Effector memory CD8-positive, alpha-beta T cell (primary cell): ENCODE data around the gene ANXA5.
A peak's percentile ranks its signal among the peaks of the same experiment; 100 is the strongest.
"Not testable (repeated sequence)": the region's sequence is repeated elsewhere in the genome, so short reads cannot be mapped to it uniquely, and the experiment has no call there.

Experiments used
- ATAC-seq: fragments of 150-1000 bp; cut with Tn5 transposase; replicated peaks from 2 replicates; pipeline ENCODE4 v1.10.0; 2021; ENCODE audit warnings: mild to moderate bottlenecking, moderate library complexity
- DNase-seq, 3 experiments: peaks; one replicate each; pipeline ENCODE4 v3.0.0; 2021
- H3K27ac Mint-ChIP-seq, 2 donors: one replicate each; pipeline ENCODE4 v1.8.0; 2022; ENCODE audit warnings: mild to moderate bottlenecking in 2 of 2, mixed read lengths in 2 of 2, moderate library complexity in 2 of 2
- H3K27me3 Mint-ChIP-seq, 2 donors: one replicate each; pipeline ENCODE4 v1.8.0; 2022; ENCODE audit warnings: mixed read lengths in 2 of 2
- H3K36me3 Mint-ChIP-seq: one replicate; pipeline ENCODE4 v1.8.0; 2022; ENCODE audit warnings: mild to moderate bottlenecking, moderate library complexity, mixed read lengths; ENCODE audit not compliant: insufficient read depth
- H3K4me1 Mint-ChIP-seq, 2 donors: one replicate each; pipeline ENCODE4 v1.8.0; 2022; ENCODE audit warnings: low read depth in 2 of 2, mixed read lengths in 2 of 2
- H3K4me3 Mint-ChIP-seq, 2 donors: one replicate each; pipeline ENCODE4 v1.8.0; 2022; ENCODE audit warnings: mild to moderate bottlenecking in 2 of 2, mixed read lengths in 2 of 2, moderate library complexity in 2 of 2
- H3K9me3 Mint-ChIP-seq, 2 donors: one replicate each; pipeline ENCODE4 v1.8.0; 2022; ENCODE audit warnings: mixed read lengths in 2 of 2
- total RNA-seq, 9 experiments: gene quantifications; one replicate each; lab custom pipeline; 2026; lab: John Stamatoyannopoulos, UW

Gene ANXA5
- 58.4 to 147 (median 106) reads per million in 9 experiments for total RNA-seq

- peak; percentile 84 for ATAC-seq
Observed at GRCh38 chr4:121696581-121697461, at the start of gene ANXA5. TSS of gene ANXA5 (minus strand) at chr4:121696980. CDS start at chr4:121696589, 391 bp downstream.

GRCh38 chr4:121742794-121743193 lies 46.0 kb upstream of the ANXA5 start:
- DNase-seq (no peak), ATAC-seq (no peak)
- Mint-ChIP-seq H3K9me3 (no peaks in the 10 kb centered on the region), H3K4me3 (no peak overlapping the region), H3K4me1 (no peaks in the 10 kb centered on the region), H3K27me3 (peaks cover 5 to 24% of the 10 kb centered on the region in 2 donors), H3K36me3 (no peaks in the 10 kb centered on the region), H3K27ac (no peak overlapping the region)

More at GRCh38 chr4:121696581-121697461, at the start of gene ANXA5:
- Mint-ChIP-seq H3K4me3 (peak within 1 kb of the TSS; percentile 95 to 97), H3K27ac (peak within 1 kb of the TSS; percentile 95 to 96), H3K9me3 (no peaks in the 10 kb centered on the region), H3K36me3 (peaks cover 24% of the 10 kb centered on the region), H3K4me1 (peaks cover 21 to 24% of the 10 kb centered on the region in 2 donors), H3K27me3 (no peaks in the 10 kb centered on the region)
- DNase-seq, result peak; percentile 55 to 69 (median 59)

GRCh38 chr4:121741751-121742150 lies 45.0 kb upstream of the ANXA5 start:
- Mint-ChIP-seq H3K36me3 (no peaks in the 10 kb centered on the region), H3K4me1 (no peaks in the 10 kb centered on the region), H3K9me3 (no peaks in the 10 kb centered on the region), H3K27ac (no peak overlapping the region), H3K4me3 (no peak overlapping the region), H3K27me3 (peaks cover 7 to 20% of the 10 kb centered on the region in 2 donors)
- no peak for ATAC-seq
- no peak for DNase-seq

- Mint-ChIP-seq H3K27ac (no peak overlapping the region), H3K9me3 (no peaks in the 10 kb centered on the region), H3K36me3 (no peaks in the 10 kb centered on the region), H3K4me3 (no peak overlapping the region), H3K4me1 (no peaks in the 10 kb centered on the region), H3K27me3 (peaks cover 7 to 25% of the 10 kb centered on the region in 2 donors)
- ATAC-seq (no peak), DNase-seq (no peak)
Observed at GRCh38 chr4:121740796-121741409, 44.1 kb upstream of the ANXA5 start.

GRCh38 chr4:121739575-121739974 lies 42.8 kb upstream of the ANXA5 start:
- ATAC-seq (no peak), DNase-seq (no peak)
- no peak overlapping the region for H3K4me3 Mint-ChIP-seq
- no peaks in the 10 kb centered on the region for H3K4me1 Mint-ChIP-seq
- H3K9me3 Mint-ChIP-seq, result no peaks in the 10 kb centered on the region
- H3K27ac Mint-ChIP-seq, result no peak overlapping the region
- H3K27me3 Mint-ChIP-seq, result peaks cover 7 to 25% of the 10 kb centered on the region in 2 donors
- no peaks in the 10 kb centered on the region for H3K36me3 Mint-ChIP-seq

- H3K9me3 Mint-ChIP-seq, result no peaks in the 10 kb centered on the region
Observed at GRCh38 chr4:121738780-121739535, 42.2 kb upstream of the ANXA5 start.

GRCh38 chr4:121737846-121738554 lies 41.2 kb upstream of the ANXA5 start:
- Mint-ChIP-seq H3K9me3 (no peaks in the 10 kb centered on the region), H3K4me1 (no peaks in the 10 kb centered on the region), H3K36me3 (no peaks in the 10 kb centered on the region), H3K4me3 (no peak overlapping the region), H3K27me3 (peaks cover 7 to 25% of the 10 kb centered on the region in 2 donors), H3K27ac (no peak overlapping the region)
- ATAC-seq (no peak), DNase-seq (no peak)

More at GRCh38 chr4:121738780-121739535, 42.2 kb upstream of the ANXA5 start:
- Mint-ChIP-seq H3K27ac (no peak overlapping the region), H3K4me3 (no peak overlapping the region), H3K4me1 (no peaks in the 10 kb centered on the region), H3K27me3 (peaks cover 7 to 25% of the 10 kb centered on the region in 2 donors), H3K36me3 (no peaks in the 10 kb centered on the region)
- ATAC-seq (no peak), DNase-seq (no peak)

GRCh38 chr4:121736735-121737351 lies 40.1 kb upstream of the ANXA5 start:
- H3K4me1 Mint-ChIP-seq, result no peaks in the 10 kb centered on the region
- peaks cover 7 to 23% of the 10 kb centered on the region in 2 donors for H3K27me3 Mint-ChIP-seq
- H3K9me3 Mint-ChIP-seq, result no peaks in the 10 kb centered on the region
- DNase-seq (peak; percentile 17 to 32 (median 27)), ATAC-seq (peak; percentile 35)
- no peak overlapping the region for H3K4me3 Mint-ChIP-seq
- H3K36me3 Mint-ChIP-seq, result no peaks in the 10 kb centered on the region
- H3K27ac Mint-ChIP-seq, result no peak overlapping the region

- H3K4me3 Mint-ChIP-seq, result no peak overlapping the region
- H3K36me3 Mint-ChIP-seq, result no peaks in the 10 kb centered on the region
- H3K27ac Mint-ChIP-seq, result peak overlapping the region in 1 of 2 donors; percentile 1
- no peaks in the 10 kb centered on the region for H3K4me1 Mint-ChIP-seq
- no peak for ATAC-seq
- DNase-seq, result no peak
- peaks cover 7 to 24% of the 10 kb centered on the region in 2 donors for H3K27me3 Mint-ChIP-seq
- H3K9me3 Mint-ChIP-seq, result no peaks in the 10 kb centered on the region
Observed at GRCh38 chr4:121734571-121734970, 37.8 kb upstream of the ANXA5 start.

GRCh38 chr4:121733942-121734341 lies 37.2 kb upstream of the ANXA5 start:
- H3K4me1 Mint-ChIP-seq, result no peaks in the 10 kb centered on the region
- ATAC-seq (no peak), DNase-seq (no peak)
- no peak overlapping the region for H3K27ac Mint-ChIP-seq
- H3K27me3 Mint-ChIP-seq, result peaks cover 7 to 24% of the 10 kb centered on the region in 2 donors
- H3K36me3 Mint-ChIP-seq, result no peaks in the 10 kb centered on the region
- no peak overlapping the region for H3K4me3 Mint-ChIP-seq
- H3K9me3 Mint-ChIP-seq, result no peaks in the 10 kb centered on the region

- not testable (repeated sequence) for H3K27me3 Mint-ChIP-seq, H3K4me3 Mint-ChIP-seq, H3K4me1 Mint-ChIP-seq, DNase-seq, ATAC-seq, H3K9me3 Mint-ChIP-seq, H3K36me3 Mint-ChIP-seq, H3K27ac Mint-ChIP-seq
Observed at GRCh38 chr4:121729753-121730152, 33.0 kb upstream of the ANXA5 start.

GRCh38 chr4:121728798-121729226 lies 32.0 kb upstream of the ANXA5 start:
- Mint-ChIP-seq H3K4me1 (no peaks in the 10 kb centered on the region), H3K27ac (no peak overlapping the region), H3K27me3 (peaks cover 0 to 9% of the 10 kb centered on the region in 2 donors), H3K36me3 (no peaks in the 10 kb centered on the region), H3K4me3 (no peak overlapping the region), H3K9me3 (no peaks in the 10 kb centered on the region)
- DNase-seq (no peak), ATAC-seq (no peak)
